GM12878 (cell line): ENCODE data around the gene C1orf53. TPM values are rescaled to one million over a fixed set of nuclear protein-coding genes. Genes with fewer than 3 reads are reported as not detected.

Experiments
- ATAC-seq: fragments of 200-7000 bp; cut with Tn5 transposase; 3 replicates; pipeline ENCODE4 v1.9.1; 2020; ENCODE audit warnings: mild to moderate bottlenecking, moderate library complexity
- BruUV-seq: library from RNA; stranded (reverse); fragments of 400-500 nt; replicated peaks from 2 replicates; lab custom pipeline; 2021; lab: Mats Ljungman, UMichigan
- CTCF ChIA-PET: fragments of 300-600 bp; sonication (Branson Sonifier 250); formaldehyde crosslinking; extraction: SDS; loops from one replicate; lab custom pipeline; 2021; ENCODE audit warnings: inconsistent platforms; lab: Yijun Ruan, JAX
- POLR2A ChIA-PET: fragments of 350-600 bp; formaldehyde crosslinking; extraction: SDS; loops from one replicate; lab custom pipeline; 2021; ENCODE audit warnings: inconsistent platforms; lab: Charles Lee
- RAD21 ChIA-PET: fragments of 300-600 bp; sonication (Branson Sonifier 250); formaldehyde crosslinking; loops from one replicate; lab custom pipeline; 2023; ENCODE audit warnings: antibody characterized with exemption; ENCODE audit not compliant: unreplicated experiment; lab: Charles Lee
- SMC1A ChIA-PET: fragments of 300-600 bp; sonication (Branson Sonifier 250); formaldehyde crosslinking; loops from one replicate; lab custom pipeline; 2023; ENCODE audit not compliant: unreplicated experiment, uncharacterized antibody; lab: Charles Lee
- DNase-seq: peaks from one replicate; pipeline ENCODE4 v3.0.0-alpha.2; 2011; ENCODE audit warnings: low read depth, low spot score
- FAIRE-seq: peaks from 3 replicates; lab custom pipeline; 2011; peaks lifted over from hg19 to GRCh38; lab: Jason Lieb, UNC
- H2AFZ ChIP-seq: 2 replicates; pipeline ENCODE4 v1.6.0; 2011; ENCODE audit warnings: low read depth, low read length, control low read depth; ENCODE audit not compliant: control insufficient read depth
- H3K27ac ChIP-seq: 2 replicates; pipeline ENCODE4 v1.5.1; 2011; ENCODE audit warnings: control low read depth; ENCODE audit not compliant: control insufficient read depth, insufficient read depth
- H3K27me3 ChIP-seq, 2 experiments: replicated peaks in 1 of 2; 2 replicates each; pipeline versions ENCODE4 v1.6.0 to v1.6.1; 2011; ENCODE audit warnings: low read length in 1 of 2; ENCODE audit not compliant: control insufficient read depth in 2 of 2, insufficient read depth in 2 of 2
- H3K36me3 ChIP-seq, 2 experiments: 2 replicates each; pipeline ENCODE4 v1.5.1; 2011; ENCODE audit warnings: low read length in 1 of 2; ENCODE audit not compliant: control insufficient read depth in 2 of 2, insufficient read depth in 2 of 2
- H3K4me1 ChIP-seq: 2 replicates; pipeline ENCODE4 v1.6.1; 2011; ENCODE audit warnings: mild to moderate bottlenecking, low read length, moderate library complexity, mixed read lengths; ENCODE audit not compliant: control insufficient read depth, insufficient read depth
- H3K4me2 ChIP-seq: 2 replicates; pipeline ENCODE4 v1.6.0; 2011; ENCODE audit warnings: control low read depth; ENCODE audit not compliant: control insufficient read depth, insufficient read depth
- H3K4me3 ChIP-seq: fragments of 200-600 bp; sonication (generic); 2 replicates; pipeline ENCODE4 v1.5.1; 2016
- H3K79me2 ChIP-seq: 2 replicates; pipeline ENCODE4 v1.6.0; 2011; ENCODE audit warnings: low read length; ENCODE audit not compliant: control insufficient read depth, insufficient read depth
- H3K9ac ChIP-seq: 2 replicates; pipeline ENCODE4 v1.8.0; 2011; ENCODE audit warnings: low read length, control low read depth, mixed read lengths; ENCODE audit not compliant: control insufficient read depth, insufficient read depth
- H3K9me3 ChIP-seq: replicated peaks from 3 replicates; pipeline ENCODE4 v1.5.1; 2011; ENCODE audit warnings: mild to moderate bottlenecking, low read length; ENCODE audit not compliant: control insufficient read depth, insufficient read depth
- H4K20me1 ChIP-seq: 2 replicates; pipeline ENCODE4 v1.6.0; 2011; ENCODE audit not compliant: control insufficient read depth, insufficient read depth
- BACH1 ChIP-seq: fragments of 450-650 bp; IDR thresholded peaks from 2 replicates; pipeline ENCODE4 v1.6.1; 2017; ENCODE audit warnings: mild to moderate bottlenecking, borderline replicate concordance
- CHD1 ChIP-seq: IDR thresholded peaks from 2 replicates; pipeline ENCODE4 v1.6.1; 2012; ENCODE audit warnings: low read depth, low read length, improper control_type of control experiment
- EZH2 ChIP-seq: IDR thresholded peaks from 2 replicates; pipeline ENCODE4 v1.6.1; 2012; ENCODE audit warnings: low read depth, mild to moderate bottlenecking, control low read depth, inconsistent platforms, low read length, borderline replicate concordance; ENCODE audit not compliant: control insufficient read depth
- IRF5 ChIP-seq: fragments of 450-650 bp; IDR thresholded peaks from 2 replicates; pipeline ENCODE4 v1.6.1; 2017; ENCODE audit warnings: borderline replicate concordance
- PML ChIP-seq: IDR thresholded peaks from 2 replicates; pipeline ENCODE4 v1.6.1; 2012; ENCODE audit warnings: low read length, inconsistent platforms
- POLR2AphosphoS2 ChIP-seq: IDR thresholded peaks from 2 replicates; pipeline ENCODE4 v1.6.1; 2011; ENCODE audit warnings: low read depth, mild to moderate bottlenecking, low read length, improper control_type of control experiment, moderate library complexity
- RAD21 ChIP-seq: IDR thresholded peaks from 2 replicates; pipeline ENCODE4 v1.6.1; 2011; ENCODE audit warnings: mild to moderate bottlenecking, low read depth, low read length, moderate library complexity; ENCODE audit not compliant: insufficient read depth
- RBBP5 ChIP-seq: fragments of 200-600 bp; sonication (generic); conservative IDR thresholded peaks from 2 replicates; pipeline ENCODE4 v1.6.1; 2016
- RELA ChIP-seq: fragments of 450-650 bp; IDR thresholded peaks from 2 replicates; pipeline ENCODE4 v1.8.0; 2014; ENCODE audit warnings: borderline replicate concordance; ENCODE audit not compliant: partially characterized antibody
- SIX5 ChIP-seq: IDR thresholded peaks from 2 replicates; pipeline ENCODE4 v1.6.1; 2011; ENCODE audit warnings: mild to moderate bottlenecking, low read depth, low read length, moderate library complexity; ENCODE audit not compliant: severe bottlenecking
- SREBF2 ChIP-seq: IDR thresholded peaks from 2 replicates; pipeline ENCODE4 v1.6.1; 2012; ENCODE audit warnings: mild to moderate bottlenecking, low read length
- TARDBP ChIP-seq: IDR thresholded peaks from 2 replicates; pipeline ENCODE4 v1.6.1; 2016; ENCODE audit warnings: borderline replicate concordance
- WGBS: methylation state at CpG from one replicate; pipeline ENCODE4 v1.1.6; 2016; ENCODE audit warnings: low lambda C conversion rate; ENCODE audit not compliant: insufficient replicate concordance, insufficient coverage; ENCODE audit errors: missing lambda C conversion rate; 5-methylcytosine and 5-hydroxymethylcytosine counted together
- in situ Hi-C: fragments of 300-500 bp; cut with MboI; formaldehyde crosslinking; loops from 9 replicates; pipeline ENCODE4 v1.14.3; 2018; ENCODE audit warnings: mixed read lengths
- intact Hi-C: fragments of 100-400 bp; cut with micrococcal nuclease; formaldehyde crosslinking; loops from one replicate; pipeline ENCODE4 v1.14.2; 2022; ENCODE audit not compliant: unreplicated experiment
- polyA plus RNA-seq, 11 experiments: library from polyadenylated mRNA; depleted of rRNA in 4 of 11; unstranded in 6 of 11; stranded (reverse) in 5 of 11; fragments of >200 nt; fragmentation: Nextera tagmentation in 4 of 11; fragmentation: Illumina TruSeq in 1 of 11; extraction: Ambion mirVana in 4 of 11; extraction: Trizol in 1 of 11; gene quantifications; 1 replicate in 1 of 11; 2 replicates in 10 of 11; pipeline versions ENCODE4 v1.2.1 to v1.2.3, GENCODE V29; 2011 to 2016; ENCODE audit warnings: inconsistent platforms in 2 of 11, missing spikeins in 2 of 11, low read depth in 1 of 11
- total RNA-seq, 4 experiments: library from RNA; depleted of rRNA in 3 of 4; stranded (reverse); fragments of >200 nt in 3 of 4; fragmentation: Illumina TruSeq in 1 of 4; extraction: Trizol in 1 of 4; gene quantifications; 2 replicates each; pipeline versions ENCODE4 v1.2.1 to v1.2.3, GENCODE V29; 2013 to 2021
- TF ChIP-seq, protein P1 (sequence below): IDR thresholded peaks from 2 replicates; pipeline ENCODE4 v1.6.1; 2012; ENCODE audit warnings: improper control_type of control experiment, low read depth, low read length; ENCODE audit not compliant: insufficient replicate concordance
- TF ChIP-seq, protein P2 (sequence below): fragments of 450-650 bp; IDR thresholded peaks from 2 replicates; pipeline ENCODE4 v1.6.1; 2016; ENCODE audit warnings: mild to moderate bottlenecking
- TF ChIP-seq, protein P3 (sequence below): IDR thresholded peaks from 2 replicates; pipeline ENCODE4 v1.6.1; 2011; ENCODE audit warnings: low read depth, low read length, improper control_type of control experiment, borderline replicate concordance

Gene C1orf53
- total and polyA plus RNA-seq, 10 of the 15 experiments (the other 5 are each of a cell fraction or from before 2014, with no cell fraction given), result 0.31 to 5.4 (median 0.59) TPM

DNA sequence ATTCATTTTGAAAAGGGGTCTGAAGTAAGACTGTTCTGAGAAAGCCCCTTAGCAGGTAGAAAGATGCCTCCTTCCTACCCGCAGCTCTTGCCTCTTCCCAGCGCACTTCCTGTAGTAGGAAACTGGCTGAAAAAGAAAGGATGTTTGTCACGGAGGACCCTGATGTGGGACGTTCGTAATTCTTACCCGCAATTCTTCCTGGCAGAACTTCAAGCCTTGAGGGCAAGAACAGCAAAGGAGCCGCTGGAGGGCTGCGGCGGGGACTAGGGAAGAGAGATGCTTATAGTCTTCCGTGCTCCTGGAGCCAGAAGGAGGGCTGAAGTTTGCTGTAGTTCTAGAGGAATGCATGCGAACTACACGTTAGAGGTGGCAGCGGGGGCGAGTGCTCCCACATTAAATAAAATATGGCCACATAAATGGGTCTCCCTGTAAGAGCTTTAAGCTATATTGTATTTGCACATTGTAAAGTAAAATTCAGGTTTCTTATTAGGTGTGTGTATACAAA, 6.3 kb downstream of the C1orf53 start (continued):
- TF ChIP-seq IRF5 (no peak), BACH1 (no peak), RELA (no peak), SREBF2 (no peak), RBBP5 (no peak), CHD1 (no peak), POLR2AphosphoS2 (no peak)

GRCh38 chr1:197909384-197909783, 7.0 kb downstream of the C1orf53 start:
- POLR2A ChIA-PET, result no interaction called here
- Histone ChIP-seq H3K27me3 (peaks cover 16 to 44% of the 10 kb centered on the region in 2 experiments), H4K20me1 (no peaks in the 10 kb centered on the region), H3K9ac (no peak overlapping the region), H3K4me2 (no peak overlapping the region), H3K4me3 (no peak overlapping the region), H3K9me3 (no peaks in the 10 kb centered on the region), H3K27ac (no peak overlapping the region), H3K79me2 (no peaks in the 10 kb centered on the region), H2AFZ (no peak overlapping the region), H3K4me1 (no peaks in the 10 kb centered on the region), H3K36me3 (no peaks in the 10 kb centered on the region)
- CTCF ChIA-PET, result no interaction called here
- WGBS, result 51% methylated on average over 8 of the region's 8 CpGs
- in situ Hi-C loops (loop anchor here (25.0 kb wide), 1 partner anchor 778 kb away; no protein-coding TSS in a partner anchor), intact Hi-C loops (no loop called here)
- DNase-seq (no peak), FAIRE-seq (no peak), ATAC-seq (no peak)
- RAD21 ChIA-PET, result no interaction called here
- BruUV-seq, result no TSS peak
- SMC1A ChIA-PET, result no interaction called here
- TF ChIP-seq, protein P1, sequence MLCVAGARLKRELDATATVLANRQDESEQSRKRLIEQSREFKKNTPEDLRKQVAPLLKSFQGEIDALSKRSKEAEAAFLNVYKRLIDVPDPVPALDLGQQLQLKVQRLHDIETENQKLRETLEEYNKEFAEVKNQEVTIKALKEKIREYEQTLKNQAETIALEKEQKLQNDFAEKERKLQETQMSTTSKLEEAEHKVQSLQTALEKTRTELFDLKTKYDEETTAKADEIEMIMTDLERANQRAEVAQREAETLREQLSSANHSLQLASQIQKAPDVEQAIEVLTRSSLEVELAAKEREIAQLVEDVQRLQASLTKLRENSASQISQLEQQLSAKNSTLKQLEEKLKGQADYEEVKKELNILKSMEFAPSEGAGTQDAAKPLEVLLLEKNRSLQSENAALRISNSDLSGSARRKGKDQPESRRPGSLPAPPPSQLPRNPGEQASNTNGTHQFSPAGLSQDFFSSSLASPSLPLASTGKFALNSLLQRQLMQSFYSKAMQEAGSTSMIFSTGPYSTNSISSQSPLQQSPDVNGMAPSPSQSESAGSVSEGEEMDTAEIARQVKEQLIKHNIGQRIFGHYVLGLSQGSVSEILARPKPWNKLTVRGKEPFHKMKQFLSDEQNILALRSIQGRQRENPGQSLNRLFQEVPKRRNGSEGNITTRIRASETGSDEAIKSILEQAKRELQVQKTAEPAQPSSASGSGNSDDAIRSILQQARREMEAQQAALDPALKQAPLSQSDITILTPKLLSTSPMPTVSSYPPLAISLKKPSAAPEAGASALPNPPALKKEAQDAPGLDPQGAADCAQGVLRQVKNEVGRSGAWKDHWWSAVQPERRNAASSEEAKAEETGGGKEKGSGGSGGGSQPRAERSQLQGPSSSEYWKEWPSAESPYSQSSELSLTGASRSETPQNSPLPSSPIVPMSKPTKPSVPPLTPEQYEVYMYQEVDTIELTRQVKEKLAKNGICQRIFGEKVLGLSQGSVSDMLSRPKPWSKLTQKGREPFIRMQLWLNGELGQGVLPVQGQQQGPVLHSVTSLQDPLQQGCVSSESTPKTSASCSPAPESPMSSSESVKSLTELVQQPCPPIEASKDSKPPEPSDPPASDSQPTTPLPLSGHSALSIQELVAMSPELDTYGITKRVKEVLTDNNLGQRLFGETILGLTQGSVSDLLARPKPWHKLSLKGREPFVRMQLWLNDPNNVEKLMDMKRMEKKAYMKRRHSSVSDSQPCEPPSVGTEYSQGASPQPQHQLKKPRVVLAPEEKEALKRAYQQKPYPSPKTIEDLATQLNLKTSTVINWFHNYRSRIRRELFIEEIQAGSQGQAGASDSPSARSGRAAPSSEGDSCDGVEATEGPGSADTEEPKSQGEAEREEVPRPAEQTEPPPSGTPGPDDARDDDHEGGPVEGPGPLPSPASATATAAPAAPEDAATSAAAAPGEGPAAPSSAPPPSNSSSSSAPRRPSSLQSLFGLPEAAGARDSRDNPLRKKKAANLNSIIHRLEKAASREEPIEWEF, result no peak
- TF ChIP-seq, protein P2, sequence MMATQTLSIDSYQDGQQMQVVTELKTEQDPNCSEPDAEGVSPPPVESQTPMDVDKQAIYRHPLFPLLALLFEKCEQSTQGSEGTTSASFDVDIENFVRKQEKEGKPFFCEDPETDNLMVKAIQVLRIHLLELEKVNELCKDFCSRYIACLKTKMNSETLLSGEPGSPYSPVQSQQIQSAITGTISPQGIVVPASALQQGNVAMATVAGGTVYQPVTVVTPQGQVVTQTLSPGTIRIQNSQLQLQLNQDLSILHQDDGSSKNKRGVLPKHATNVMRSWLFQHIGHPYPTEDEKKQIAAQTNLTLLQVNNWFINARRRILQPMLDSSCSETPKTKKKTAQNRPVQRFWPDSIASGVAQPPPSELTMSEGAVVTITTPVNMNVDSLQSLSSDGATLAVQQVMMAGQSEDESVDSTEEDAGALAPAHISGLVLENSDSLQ, result no peak
- TF ChIP-seq, protein P3, sequence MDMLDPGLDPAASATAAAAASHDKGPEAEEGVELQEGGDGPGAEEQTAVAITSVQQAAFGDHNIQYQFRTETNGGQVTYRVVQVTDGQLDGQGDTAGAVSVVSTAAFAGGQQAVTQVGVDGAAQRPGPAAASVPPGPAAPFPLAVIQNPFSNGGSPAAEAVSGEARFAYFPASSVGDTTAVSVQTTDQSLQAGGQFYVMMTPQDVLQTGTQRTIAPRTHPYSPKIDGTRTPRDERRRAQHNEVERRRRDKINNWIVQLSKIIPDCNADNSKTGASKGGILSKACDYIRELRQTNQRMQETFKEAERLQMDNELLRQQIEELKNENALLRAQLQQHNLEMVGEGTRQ, result no peak
- TF ChIP-seq SIX5, result no peak
- no peak for TF ChIP-seq EZH2
- no peak for TF ChIP-seq RAD21
- no peak for TF ChIP-seq RBBP5
- no peak for TF ChIP-seq PML
- no peak for TF ChIP-seq TARDBP
